GM12874 (cell line): Measurements from ENCODE around the gene UST.

Source experiments
- TF ChIP-seq, protein P1 (sequence below): IDR thresholded peaks from 2 replicates; pipeline ENCODE4 v1.5.1; 2011; ENCODE audit warnings: low read depth, mild to moderate bottlenecking, control low read depth, low read length, moderate library complexity; ENCODE audit not compliant: insufficient read depth

Gene UST

DNA sequence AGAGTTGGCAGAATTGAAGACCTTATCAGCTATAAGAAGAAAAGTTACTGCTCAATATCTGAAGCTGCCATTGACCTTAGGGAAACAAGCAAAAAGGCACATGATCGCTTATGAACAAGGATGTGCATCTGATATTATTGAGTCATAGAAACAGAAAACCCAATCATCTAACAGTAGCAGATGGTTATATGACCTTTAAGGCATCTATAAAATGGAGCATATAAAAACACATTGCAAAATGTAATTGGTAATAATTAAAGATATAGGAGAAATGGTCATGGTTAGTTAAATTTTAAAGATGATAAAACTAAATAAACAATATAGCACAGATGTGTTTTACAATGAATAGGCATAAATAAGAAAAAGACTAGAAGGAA, 310.6 kb downstream of the UST start:
- TF ChIP-seq, protein P1, sequence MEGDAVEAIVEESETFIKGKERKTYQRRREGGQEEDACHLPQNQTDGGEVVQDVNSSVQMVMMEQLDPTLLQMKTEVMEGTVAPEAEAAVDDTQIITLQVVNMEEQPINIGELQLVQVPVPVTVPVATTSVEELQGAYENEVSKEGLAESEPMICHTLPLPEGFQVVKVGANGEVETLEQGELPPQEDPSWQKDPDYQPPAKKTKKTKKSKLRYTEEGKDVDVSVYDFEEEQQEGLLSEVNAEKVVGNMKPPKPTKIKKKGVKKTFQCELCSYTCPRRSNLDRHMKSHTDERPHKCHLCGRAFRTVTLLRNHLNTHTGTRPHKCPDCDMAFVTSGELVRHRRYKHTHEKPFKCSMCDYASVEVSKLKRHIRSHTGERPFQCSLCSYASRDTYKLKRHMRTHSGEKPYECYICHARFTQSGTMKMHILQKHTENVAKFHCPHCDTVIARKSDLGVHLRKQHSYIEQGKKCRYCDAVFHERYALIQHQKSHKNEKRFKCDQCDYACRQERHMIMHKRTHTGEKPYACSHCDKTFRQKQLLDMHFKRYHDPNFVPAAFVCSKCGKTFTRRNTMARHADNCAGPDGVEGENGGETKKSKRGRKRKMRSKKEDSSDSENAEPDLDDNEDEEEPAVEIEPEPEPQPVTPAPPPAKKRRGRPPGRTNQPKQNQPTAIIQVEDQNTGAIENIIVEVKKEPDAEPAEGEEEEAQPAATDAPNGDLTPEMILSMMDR: no peak

DNA sequence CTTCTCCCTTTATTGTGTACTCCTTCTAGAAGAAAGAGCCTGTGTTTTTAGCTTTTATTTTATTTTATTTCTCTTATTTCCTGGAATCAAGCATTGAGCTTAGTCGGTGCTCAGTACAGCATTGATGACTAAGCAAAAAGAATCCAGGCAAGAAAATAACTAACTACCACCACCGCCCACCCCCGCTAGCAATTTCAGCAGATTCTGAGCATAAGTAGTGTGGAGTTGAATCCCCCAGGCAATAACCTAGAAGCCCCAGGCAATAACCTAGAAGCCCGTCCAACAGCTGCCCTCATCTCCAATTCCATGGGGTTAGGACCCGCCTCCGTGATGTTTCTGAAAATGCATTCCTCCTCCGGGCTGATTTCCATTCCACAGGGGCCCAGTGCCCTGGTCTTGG, 312.7 kb downstream of the UST start:
- TF ChIP-seq, protein P1: no peak

DNA sequence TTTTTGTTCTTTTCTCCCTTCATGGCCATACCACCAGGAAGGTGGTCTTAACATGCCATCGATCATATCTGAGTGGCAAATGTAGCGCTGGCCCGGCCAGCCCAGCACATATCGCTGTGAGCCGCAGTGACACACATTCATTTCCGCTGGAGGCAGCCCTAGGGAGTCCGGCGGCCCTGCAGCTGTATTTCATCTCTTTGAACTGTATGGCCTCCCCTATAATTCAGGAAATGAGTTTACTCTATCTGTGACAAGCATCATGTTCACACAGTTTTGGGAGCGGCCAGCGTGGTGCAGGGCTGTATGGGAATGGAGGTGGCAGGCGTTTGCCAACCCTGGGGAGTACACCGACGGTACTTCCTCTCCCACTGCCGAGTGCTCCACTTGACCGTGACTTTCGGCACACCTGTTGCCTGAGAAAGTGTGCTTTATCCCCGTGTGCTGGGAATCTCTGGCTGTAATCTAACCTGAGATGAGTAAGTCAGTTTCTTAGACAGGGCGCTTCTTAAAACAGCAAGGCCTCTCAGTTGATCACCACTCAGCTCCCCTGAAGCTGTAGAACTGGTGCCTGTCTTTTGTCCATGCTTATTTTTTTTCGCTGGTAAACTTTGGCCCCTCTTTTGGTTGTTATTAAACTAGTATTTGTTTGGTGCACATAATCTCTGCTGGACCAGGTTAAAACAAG, 313.6 kb downstream of the UST start:
- TF ChIP-seq, protein P1: no peak

DNA sequence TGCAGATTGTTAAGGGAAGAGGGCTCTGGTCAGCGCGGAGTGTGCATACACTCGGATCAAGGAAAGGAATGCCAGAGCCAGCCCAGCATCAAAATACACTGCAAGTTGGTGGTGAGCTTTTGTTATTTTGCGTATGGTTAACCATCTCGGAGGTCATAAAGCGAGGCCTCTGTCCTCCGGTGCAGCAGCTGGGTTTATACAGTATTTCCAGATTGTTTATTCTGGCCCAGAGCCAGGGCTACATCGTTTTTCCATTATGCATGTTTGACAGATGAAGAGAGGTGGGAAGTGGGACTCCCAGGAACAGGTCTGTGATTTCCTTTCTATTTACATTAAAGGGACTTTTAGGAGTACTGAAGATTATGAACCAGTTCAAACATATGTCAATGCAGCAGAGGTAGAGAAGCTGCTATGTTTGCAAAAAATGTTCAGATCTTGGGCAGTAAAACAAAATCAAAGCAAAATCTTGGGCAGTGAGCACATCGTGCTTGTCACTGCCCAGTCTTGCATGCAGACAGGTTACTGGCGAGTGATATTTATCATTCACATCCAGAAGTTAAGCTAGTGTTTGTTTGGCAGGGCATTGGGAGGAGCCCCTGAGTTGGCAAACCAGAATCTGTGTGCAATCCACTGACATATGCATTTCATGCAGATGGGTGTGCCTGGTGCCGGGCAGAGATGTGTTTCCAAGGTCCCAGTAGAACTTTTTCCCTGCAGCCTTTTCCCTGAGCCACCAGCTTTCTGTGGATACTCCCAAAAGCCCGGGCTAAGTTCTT, 314.3 kb downstream of the UST start:
- TF ChIP-seq, protein P1: no peak

DNA sequence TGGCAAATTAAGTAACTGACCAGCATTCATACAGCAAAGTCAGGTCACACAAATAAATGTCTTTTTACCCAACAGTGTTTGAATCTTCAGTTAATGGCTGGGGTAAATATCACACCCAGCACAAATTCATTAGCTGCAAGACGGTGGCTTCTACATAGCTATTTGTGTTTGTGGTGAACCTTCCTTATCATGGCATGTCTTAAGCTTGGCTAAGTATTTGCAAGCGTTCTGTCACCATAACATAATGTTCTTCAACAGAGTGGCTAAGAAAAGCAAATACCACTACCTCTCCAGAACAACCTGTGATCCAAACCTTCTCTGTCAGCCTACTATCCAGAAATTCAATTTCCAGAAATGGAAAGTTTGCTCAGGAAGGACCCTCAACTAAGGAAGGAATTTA, 315.1 kb downstream of the UST start:
- TF ChIP-seq, protein P1: no peak

DNA sequence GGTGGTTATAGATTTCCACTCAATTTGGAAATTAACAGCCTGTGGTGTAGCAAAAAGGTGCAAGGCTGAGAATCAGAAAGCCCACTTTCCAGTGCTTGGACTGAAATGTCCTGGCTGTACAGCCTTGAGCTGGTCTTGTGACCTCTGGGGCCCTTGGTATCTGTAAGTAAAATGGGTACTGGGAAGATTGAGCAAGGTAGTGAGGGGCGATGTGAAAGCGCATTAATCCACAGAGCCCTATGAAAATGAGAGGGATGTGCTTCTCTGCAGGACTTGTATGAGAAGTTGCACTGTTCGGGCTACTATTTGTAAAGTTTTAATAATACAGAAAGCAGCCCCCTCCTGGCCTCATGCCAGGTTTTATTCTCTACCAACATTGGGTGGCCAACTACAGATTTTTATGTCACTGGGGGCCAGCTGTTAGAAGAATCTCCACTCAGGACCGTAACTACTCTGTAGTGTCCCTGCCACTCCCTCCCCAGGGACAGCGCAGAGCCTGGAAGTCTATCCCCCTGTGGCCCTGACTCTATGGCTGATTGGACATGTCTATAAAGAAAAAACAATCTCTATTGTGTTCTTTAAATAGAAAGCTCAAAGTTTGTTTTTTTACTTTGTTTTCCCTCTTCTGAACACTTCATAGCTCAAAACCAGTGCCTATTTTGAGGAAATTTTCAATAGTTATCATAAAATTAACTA, 316.0 kb downstream of the UST start:
- TF ChIP-seq, protein P1: no peak

DNA sequence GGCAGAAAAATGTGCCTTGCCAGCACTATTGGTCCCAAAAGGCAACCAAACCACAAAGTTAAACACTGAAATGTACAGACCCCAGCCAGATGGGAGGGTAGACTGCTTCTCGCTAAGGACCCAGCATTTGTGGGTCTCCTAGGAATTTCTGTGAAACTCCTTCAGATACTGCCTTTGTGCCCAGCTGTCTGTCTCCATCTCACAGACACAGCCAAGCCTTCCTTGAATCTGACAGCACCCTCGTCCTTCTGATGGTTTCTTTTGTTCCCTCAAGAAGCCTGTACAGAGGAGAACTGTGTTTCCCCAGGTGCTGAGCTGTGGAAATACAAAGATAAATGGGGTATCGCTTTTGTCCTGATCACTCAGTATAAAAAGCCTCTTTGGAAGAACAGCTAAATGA, 316.6 kb downstream of the UST start:
- TF ChIP-seq, protein P1: no peak
